Activated CD4-positive, alpha-beta memory T cell treated with anti-CD3 and anti-CD28 coated beads for 36 hours (primary cell): ENCODE results near the gene UBAC2. TPM values are rescaled to one million over a fixed set of nuclear protein-coding genes. Genes with fewer than 3 reads are reported as not detected.

Experiments
- CTCF ChIA-PET: fragments of 350-600 bp; sonication (Branson Sonifier 250); formaldehyde crosslinking; loops from one replicate; lab custom pipeline; 2021; ENCODE audit warnings: antibody characterized with exemption, inconsistent platforms; lab: Charles Lee
- POLR2A ChIA-PET: fragments of 350-600 bp; sonication (Branson Sonifier 250); formaldehyde crosslinking; loops from one replicate; lab custom pipeline; 2021; ENCODE audit warnings: antibody characterized with exemption; lab: Charles Lee
- DNase-seq: peaks from one replicate; pipeline ENCODE4 v3.0.0-alpha.2; 2020
- H3K27ac Mint-ChIP-seq: one replicate; pipeline ENCODE4 v1.8.0; 2021; ENCODE audit warnings: mixed read lengths
- H3K27me3 Mint-ChIP-seq: one replicate; pipeline ENCODE4 v1.8.0; 2021; ENCODE audit warnings: mixed read lengths
- H3K36me3 Mint-ChIP-seq: one replicate; pipeline ENCODE4 v1.8.0; 2021; ENCODE audit warnings: mixed read lengths
- H3K4me1 Mint-ChIP-seq: one replicate; pipeline ENCODE4 v1.8.0; 2021; ENCODE audit warnings: low read depth, mixed read lengths
- H3K4me3 Mint-ChIP-seq: one replicate; pipeline ENCODE4 v1.8.0; 2021; ENCODE audit warnings: mild to moderate bottlenecking, mixed read lengths
- H3K9me3 Mint-ChIP-seq: one replicate; pipeline ENCODE4 v1.8.0; 2021; ENCODE audit warnings: mixed read lengths
- intact Hi-C: fragments of 100-400 bp; cut with micrococcal nuclease; formaldehyde crosslinking; loops from one replicate; pipeline ENCODE4 v1.15.1; 2023
- total RNA-seq, 2 experiments: library from RNA; stranded (reverse); gene quantifications; one replicate each; pipeline ENCODE4 v1.2.3, GENCODE V29; 2021

Gene UBAC2
- total RNA-seq, 2 experiments from 2014 or later, result 51.8 to 54.5 TPM

DNA sequence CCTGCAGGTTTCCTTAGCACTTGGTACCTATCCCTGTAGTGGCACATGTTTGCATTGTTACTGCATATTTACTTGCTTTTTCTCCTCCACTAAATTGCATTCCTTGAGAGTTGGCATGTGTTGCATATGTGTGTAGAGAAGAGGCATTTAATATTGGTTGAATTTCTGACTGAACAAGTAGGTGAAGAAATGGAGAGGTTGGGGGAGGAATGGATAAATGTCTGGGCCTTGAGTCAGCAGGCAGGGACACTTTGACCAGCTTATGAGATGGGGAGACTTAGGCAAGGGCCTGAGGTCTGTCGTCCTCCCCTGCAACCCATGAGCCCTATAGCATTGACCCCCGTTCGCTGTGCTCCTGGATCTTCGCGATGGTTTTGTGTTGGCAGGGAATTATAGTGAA is 59.6 kb downstream of the UBAC2 start:
- ChIA-PET CTCF (interaction anchor here (2.1 to 2.8 kb wide), 2 partner anchors 9 to 85 kb away, joined by 13 to 26 read pairs; no protein-coding TSS in a partner anchor), POLR2A (no interaction called here)
- Mint-ChIP-seq H3K36me3 (peaks cover 17% of the 10 kb centered on the region), H3K4me3 (no peak overlapping the region), H3K27ac (peak overlapping the region; percentile 28), H3K27me3 (no peaks in the 10 kb centered on the region), H3K4me1 (peaks cover 81% of the 10 kb centered on the region), H3K9me3 (no peaks in the 10 kb centered on the region)
- intact Hi-C loops, result no loop called here
- no peak for DNase-seq

DNA sequence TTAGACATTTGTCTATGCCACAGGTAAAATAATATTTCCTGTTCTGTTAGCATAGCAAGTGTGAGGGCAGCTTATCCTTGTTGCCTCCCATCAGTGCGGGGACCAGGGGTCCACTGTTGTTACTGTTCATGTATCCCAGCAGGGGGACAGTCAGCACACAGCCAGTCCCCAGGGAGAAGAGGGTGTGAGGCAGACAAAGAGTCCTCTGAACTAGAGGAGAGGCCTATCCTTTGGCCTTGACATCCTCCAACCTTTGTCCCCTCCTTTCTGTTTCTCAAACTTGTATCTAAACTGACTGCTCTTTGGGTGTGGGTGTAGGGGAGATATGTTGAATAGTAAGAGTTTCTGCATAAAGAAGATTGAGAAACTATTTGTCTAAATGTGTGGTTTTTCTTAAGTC is 60.4 kb downstream of the UBAC2 start:
- H3K36me3 Mint-ChIP-seq, result peaks cover 16% of the 10 kb centered on the region
- no peak for DNase-seq
- POLR2A ChIA-PET, result no interaction called here
- H3K27me3 Mint-ChIP-seq, result no peaks in the 10 kb centered on the region
- no peak overlapping the region for H3K4me3 Mint-ChIP-seq
- CTCF ChIA-PET, result interaction anchor here (2.1 to 2.8 kb wide), 2 partner anchors 9 to 85 kb away, joined by 13 to 26 read pairs; no protein-coding TSS in a partner anchor
- intact Hi-C loops, result no loop called here
- no peaks in the 10 kb centered on the region for H3K9me3 Mint-ChIP-seq
- no peak overlapping the region for H3K27ac Mint-ChIP-seq
- H3K4me1 Mint-ChIP-seq, result peaks cover 81% of the 10 kb centered on the region

GRCh38 chr13:99263126-99263785 is 62.6 kb downstream of the UBAC2 start:
- H3K9me3 Mint-ChIP-seq, result no peaks in the 10 kb centered on the region
- CTCF ChIA-PET, result interaction anchor here (1.0 to 7.5 kb wide), 5 partner anchors 58 to 87 kb away, joined by 3 to 221 read pairs (median 4); partner anchors contain the start of gene UBAC2
- DNase-seq, result no peak
- H3K36me3 Mint-ChIP-seq, result peaks cover 14% of the 10 kb centered on the region
- H3K4me3 Mint-ChIP-seq, result no peak overlapping the region
- peaks cover 67% of the 10 kb centered on the region for H3K4me1 Mint-ChIP-seq
- POLR2A ChIA-PET, result no interaction called here
- no peak overlapping the region for H3K27ac Mint-ChIP-seq
- no peaks in the 10 kb centered on the region for H3K27me3 Mint-ChIP-seq
- intact Hi-C loops, result no loop called here

- peaks cover 63% of the 10 kb centered on the region for H3K4me1 Mint-ChIP-seq
- POLR2A ChIA-PET, result interaction anchor here (0.6 to 3.0 kb wide), 2 partner anchors 62 to 94 kb away, joined by 5 to 21 read pairs; partner anchors contain the start of gene UBAC2
- H3K36me3 Mint-ChIP-seq, result peaks cover 14% of the 10 kb centered on the region
- H3K27me3 Mint-ChIP-seq, result no peaks in the 10 kb centered on the region
- H3K27ac Mint-ChIP-seq, result no peak overlapping the region
- H3K9me3 Mint-ChIP-seq, result no peaks in the 10 kb centered on the region
- intact Hi-C loops, result no loop called here
- H3K4me3 Mint-ChIP-seq, result no peak overlapping the region
- no peak for DNase-seq
- CTCF ChIA-PET, result interaction anchor here (0.6 to 7.5 kb wide), 10 partner anchors 9 to 172 kb away, joined by 3 to 221 read pairs (median 4); partner anchors contain the start of gene UBAC2
Measured at GRCh38 chr13:99264051-99264450, 63.4 kb downstream of the UBAC2 start.

DNA sequence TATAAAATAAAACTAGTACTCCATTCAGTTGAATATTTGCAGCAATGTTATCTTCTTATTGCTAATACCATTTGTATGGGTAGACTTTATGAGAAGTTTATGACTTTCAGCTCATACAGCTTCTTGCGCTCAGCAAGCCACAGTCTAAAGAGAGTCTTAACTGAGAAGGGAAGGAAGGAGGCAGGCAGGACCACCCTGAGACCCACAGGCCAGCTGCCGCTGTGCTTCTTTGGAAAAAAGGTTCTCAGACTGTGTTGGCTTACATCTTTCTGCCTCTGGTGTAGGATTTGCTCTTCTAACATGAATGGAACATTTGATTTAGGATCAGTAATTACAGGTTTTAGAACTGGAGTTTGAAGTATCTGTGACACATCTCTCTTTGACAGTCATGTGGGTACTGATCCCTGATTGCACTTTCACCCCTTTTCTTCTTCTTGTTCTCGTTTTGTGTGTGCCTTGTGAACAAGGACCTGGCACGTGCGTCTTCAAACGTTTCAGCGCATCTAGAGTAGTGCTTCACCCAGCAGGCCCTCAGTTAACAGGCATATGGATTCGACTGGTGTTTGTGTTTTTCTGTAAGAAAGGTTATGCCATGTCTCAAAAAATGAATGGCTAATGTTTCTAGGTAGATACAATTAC is 64.6 kb downstream of the UBAC2 start:
- Mint-ChIP-seq H3K9me3 (no peaks in the 10 kb centered on the region), H3K36me3 (peaks cover 6% of the 10 kb centered on the region), H3K4me1 (peaks cover 58% of the 10 kb centered on the region), H3K27ac (peak overlapping the region; percentile 72), H3K27me3 (no peaks in the 10 kb centered on the region), H3K4me3 (peak overlapping the region; percentile 50)
- CTCF ChIA-PET, result interaction anchor here (0.6 to 11.2 kb wide), 38 partner anchors 8 to 723 kb away, joined by 3 to 271 read pairs (median 6); partner anchors contain the start of genes GPR183 and UBAC2
- DNase-seq, result peak; percentile 74
- intact Hi-C loops, result loop anchor here (1.0 to 5.0 kb wide), 2 partner anchors 89 to 232 kb away; no protein-coding TSS in a partner anchor
- POLR2A ChIA-PET, result interaction anchor here (0.6 to 3.0 kb wide), 3 partner anchors 14 to 89 kb away, joined by 3 to 21 read pairs (median 4); partner anchors contain the start of gene UBAC2

GRCh38 chr13:99265821-99266426 is 65.3 kb downstream of the UBAC2 start:
- POLR2A ChIA-PET, result interaction anchor here (0.6 to 3.0 kb wide), 4 partner anchors 8 to 89 kb away, joined by 3 to 21 read pairs (median 4); partner anchors contain the start of gene UBAC2
- H3K9me3 Mint-ChIP-seq, result no peaks in the 10 kb centered on the region
- peaks cover 6% of the 10 kb centered on the region for H3K36me3 Mint-ChIP-seq
- H3K27ac Mint-ChIP-seq, result peak overlapping the region; percentile 72
- CTCF ChIA-PET, result interaction anchor here (0.6 to 11.2 kb wide), 60 partner anchors 9 to 724 kb away, joined by 3 to 271 read pairs (median 4); partner anchors contain the start of genes GPR183 and UBAC2
- H3K27me3 Mint-ChIP-seq, result no peaks in the 10 kb centered on the region
- intact Hi-C loops, result loop anchor here (1.0 to 5.0 kb wide), 2 partner anchors 90 to 231 kb away; no protein-coding TSS in a partner anchor
- H3K4me3 Mint-ChIP-seq, result peak overlapping the region; percentile 50
- peaks cover 58% of the 10 kb centered on the region for H3K4me1 Mint-ChIP-seq
- DNase-seq, result no peak

DNA sequence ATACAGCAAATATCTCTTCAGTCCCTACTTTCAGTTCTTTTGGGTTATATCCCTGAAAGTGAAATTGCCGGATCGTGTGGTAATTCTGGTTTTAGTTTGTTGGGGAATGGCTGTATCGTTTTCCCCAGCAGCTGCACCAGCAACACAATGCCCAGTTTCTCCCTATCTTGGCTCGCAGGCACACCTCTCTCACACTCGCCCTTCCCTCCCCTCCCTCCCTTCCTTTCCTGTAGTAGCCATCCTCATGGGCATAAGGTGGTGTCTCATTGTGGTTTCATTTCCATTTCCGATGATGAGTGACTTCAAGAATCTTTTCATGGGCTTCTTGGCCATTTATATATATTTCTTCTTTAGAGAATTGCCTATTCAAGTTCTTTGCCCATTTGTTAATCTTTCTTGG is 66.2 kb downstream of the UBAC2 start:
- ChIA-PET CTCF (interaction anchor here (0.6 to 11.2 kb wide), 30 partner anchors 8 to 427 kb away, joined by 3 to 271 read pairs (median 6); partner anchors contain the start of genes GPR18 and UBAC2), POLR2A (interaction anchor here (3.0 kb wide), 1 partner anchor 65 kb away, joined by 21 read pairs; the partner anchor contains the start of gene UBAC2)
- Mint-ChIP-seq H3K9me3 (no peaks in the 10 kb centered on the region), H3K27ac (no peak overlapping the region), H3K36me3 (peaks cover 10% of the 10 kb centered on the region), H3K4me3 (no peak overlapping the region), H3K4me1 (peaks cover 59% of the 10 kb centered on the region), H3K27me3 (no peaks in the 10 kb centered on the region)
- no peak for DNase-seq
- intact Hi-C loops, result loop anchor here (5.0 kb wide), 1 partner anchor 230 kb away; no protein-coding TSS in a partner anchor

DNA sequence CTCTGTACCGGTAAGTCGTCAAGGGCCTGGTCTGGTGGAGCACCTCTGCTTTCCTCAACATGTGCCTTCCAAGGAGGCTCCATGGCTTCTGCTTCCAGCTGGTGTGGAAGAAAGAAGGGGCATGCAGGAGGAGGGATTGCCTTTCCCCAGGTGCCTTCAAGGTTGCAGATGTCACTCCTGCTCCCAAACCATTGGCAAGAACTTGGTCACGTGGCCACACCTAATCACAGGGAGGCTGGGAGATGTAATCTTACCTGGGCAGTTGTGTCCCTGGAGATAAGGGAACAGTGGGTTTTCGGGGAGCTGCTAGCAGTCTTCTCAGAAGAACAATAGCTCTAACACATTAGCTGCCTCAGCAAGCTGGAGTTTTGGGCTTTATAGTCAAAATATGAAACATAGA is 67.3 kb downstream of the UBAC2 start:
- no peak overlapping the region for H3K27ac Mint-ChIP-seq
- ChIA-PET CTCF (interaction anchor here (0.8 to 11.2 kb wide), 11 partner anchors 10 to 428 kb away, joined by 3 to 271 read pairs (median 20); partner anchors contain the start of gene GPR18), POLR2A (no interaction called here)
- intact Hi-C loops, result loop anchor here (2.0 to 5.0 kb wide), 2 partner anchors 229 to 339 kb away; partner anchors contain the start of gene CLYBL
- peaks cover 20% of the 10 kb centered on the region for H3K36me3 Mint-ChIP-seq
- H3K4me3 Mint-ChIP-seq, result no peak overlapping the region
- H3K9me3 Mint-ChIP-seq, result peaks cover 9% of the 10 kb centered on the region
- peaks cover 63% of the 10 kb centered on the region for H3K4me1 Mint-ChIP-seq
- no peak for DNase-seq
- no peaks in the 10 kb centered on the region for H3K27me3 Mint-ChIP-seq

DNA sequence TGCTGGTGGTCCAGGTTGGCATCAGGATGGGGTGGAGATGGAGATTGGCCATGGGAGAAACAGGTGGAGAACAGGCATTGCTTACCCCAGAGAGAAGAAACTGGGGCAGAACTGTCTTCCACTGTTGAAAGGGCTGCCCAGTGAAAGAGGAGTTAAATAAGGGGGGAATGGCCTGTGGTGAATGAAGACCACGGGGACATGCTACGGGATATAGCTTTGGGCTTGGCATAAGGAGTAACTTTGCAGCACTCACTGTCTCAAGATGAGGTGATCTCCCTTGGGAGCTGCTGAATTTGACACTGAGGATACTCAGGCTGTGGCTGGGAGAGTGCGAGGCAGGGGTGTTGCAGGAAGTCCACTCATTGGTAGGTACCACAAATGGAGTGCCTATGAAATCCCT is 68.2 kb downstream of the UBAC2 start:
- no peaks in the 10 kb centered on the region for H3K27me3 Mint-ChIP-seq
- intact Hi-C loops, result loop anchor here (1.0 to 5.0 kb wide), 4 partner anchors 19 to 338 kb away; partner anchors contain the start of gene CLYBL
- H3K4me3 Mint-ChIP-seq, result no peak overlapping the region
- peaks cover 63% of the 10 kb centered on the region for H3K4me1 Mint-ChIP-seq
- H3K36me3 Mint-ChIP-seq, result peaks cover 24% of the 10 kb centered on the region
- ChIA-PET CTCF (interaction anchor here (0.6 to 11.2 kb wide), 45 partner anchors 8 to 399 kb away, joined by 3 to 271 read pairs (median 7); partner anchors contain the start of genes GPR18, GPR183 and UBAC2), POLR2A (interaction anchor here (0.8 to 3.2 kb wide), 12 partner anchors 25 to 167 kb away, joined by 3 to 26 read pairs (median 6); partner anchors contain the start of gene UBAC2)
- H3K27ac Mint-ChIP-seq, result no peak overlapping the region
- DNase-seq, result no peak
- H3K9me3 Mint-ChIP-seq, result peaks cover 9% of the 10 kb centered on the region

- ChIA-PET CTCF (interaction anchor here (0.6 to 11.2 kb wide), 66 partner anchors 9 to 400 kb away, joined by 3 to 271 read pairs (median 5); partner anchors contain the start of genes GPR18, GPR183 and UBAC2), POLR2A (interaction anchor here (0.6 to 3.2 kb wide), 18 partner anchors 12 to 166 kb away, joined by 3 to 26 read pairs (median 4); partner anchors contain the start of gene UBAC2)
- H3K27ac Mint-ChIP-seq, result peak overlapping the region; percentile 62
- intact Hi-C loops, result loop anchor here (1.0 to 5.0 kb wide), 7 partner anchors 19 to 388 kb away; partner anchors contain the start of genes CLYBL and GPR183
- no peak overlapping the region for H3K4me3 Mint-ChIP-seq
- peaks cover 62% of the 10 kb centered on the region for H3K4me1 Mint-ChIP-seq
- H3K27me3 Mint-ChIP-seq, result no peaks in the 10 kb centered on the region
- DNase-seq, result no peak
- peaks cover 24% of the 10 kb centered on the region for H3K36me3 Mint-ChIP-seq
- peaks cover 9% of the 10 kb centered on the region for H3K9me3 Mint-ChIP-seq
Measured at GRCh38 chr13:99269627-99270241, 69.1 kb downstream of the UBAC2 start.
